HG03378 (cell line): ENCODE results near the gene PTPRD.
"Not testable (repeated sequence)": the region's sequence is repeated elsewhere in the genome, so short reads cannot be mapped to it uniquely, and the experiment has no call there.

Source experiments
- ATAC-seq: cut with Tn5 transposase; IDR thresholded peaks from one replicate; pipeline ENCODE4 v1.9.1; 2021; ENCODE audit warnings: mild to moderate bottlenecking, moderate library complexity; ENCODE audit not compliant: unreplicated experiment

The PTPRD gene

DNA sequence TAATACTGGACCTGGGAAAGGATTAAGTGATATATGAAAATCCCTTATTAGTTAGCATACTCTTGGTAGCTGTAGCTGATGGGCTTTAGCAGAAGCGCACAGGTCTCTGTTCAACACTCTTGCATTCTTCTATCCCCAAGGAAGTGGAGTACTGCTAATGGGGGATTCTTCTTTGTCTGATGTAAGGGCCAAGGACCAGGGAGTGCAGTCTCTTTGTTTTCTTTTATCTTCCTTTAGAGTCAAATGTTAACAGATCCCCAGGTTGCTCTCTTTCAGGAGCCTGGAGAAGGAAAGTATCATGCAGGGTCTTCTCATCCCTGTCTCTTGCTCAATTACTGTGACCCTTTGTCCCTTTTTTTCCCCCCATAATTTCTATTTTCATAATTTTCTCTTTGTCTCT, 1666.3 kb downstream of the PTPRD start:
- ATAC-seq, result no peak

DNA sequence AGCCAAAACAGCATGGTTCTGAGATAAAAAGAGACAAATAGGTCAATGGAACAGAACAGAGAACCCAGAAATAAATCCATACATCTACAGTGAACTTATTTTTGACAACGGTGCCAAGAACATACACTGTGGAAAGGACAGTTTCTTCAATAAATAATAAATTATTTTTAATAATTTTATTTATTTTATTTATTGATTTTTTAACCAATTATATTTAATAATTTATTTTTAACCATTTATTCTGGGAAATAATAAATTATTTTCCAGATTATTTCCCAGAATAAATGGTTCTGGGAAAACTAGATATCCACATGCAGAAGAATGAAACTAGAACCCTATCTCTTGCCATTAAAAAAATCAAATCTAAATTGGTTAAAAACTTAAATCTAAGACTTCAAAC, 1669.4 kb downstream of the PTPRD start:
- ATAC-seq, result no peak

DNA sequence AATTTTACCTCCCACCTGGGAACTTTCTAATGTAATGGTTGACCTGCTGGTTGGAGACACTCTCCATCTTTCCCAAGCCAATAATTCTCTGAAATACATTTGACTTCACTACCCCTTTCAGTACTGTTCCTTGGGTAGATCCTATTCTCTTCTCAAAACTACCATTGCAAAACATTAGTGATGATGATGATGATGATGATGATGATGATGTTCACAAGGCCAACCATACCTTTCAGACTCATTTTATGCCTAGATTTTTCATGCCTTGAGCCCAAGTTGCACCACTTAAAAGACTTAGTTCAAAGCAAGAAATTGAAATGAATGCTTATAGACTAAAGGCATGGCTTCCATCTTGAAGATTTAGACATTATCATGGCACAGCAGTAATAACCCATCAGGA, 1672.2 kb downstream of the PTPRD start:
- ATAC-seq, result no peak

DNA sequence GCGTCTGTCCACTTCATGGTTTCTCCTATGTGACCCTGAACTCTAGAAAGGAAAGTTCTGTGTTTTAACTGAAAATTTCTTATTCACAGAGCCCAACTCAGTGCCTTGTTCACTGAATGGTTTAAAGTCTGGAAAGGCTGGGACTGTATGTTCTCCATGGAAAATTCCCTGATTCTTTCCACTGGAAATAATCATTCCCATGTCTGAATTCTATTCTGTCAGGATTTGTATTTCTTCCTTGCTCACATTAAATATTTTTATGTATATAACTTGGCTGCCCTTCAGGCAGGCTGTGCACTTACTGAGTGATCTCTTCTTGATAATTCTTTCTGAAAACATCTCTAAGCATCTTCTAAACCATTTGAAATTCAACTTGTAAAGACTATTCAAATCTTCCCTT, 1686.3 kb downstream of the PTPRD start:
- no peak for ATAC-seq

DNA sequence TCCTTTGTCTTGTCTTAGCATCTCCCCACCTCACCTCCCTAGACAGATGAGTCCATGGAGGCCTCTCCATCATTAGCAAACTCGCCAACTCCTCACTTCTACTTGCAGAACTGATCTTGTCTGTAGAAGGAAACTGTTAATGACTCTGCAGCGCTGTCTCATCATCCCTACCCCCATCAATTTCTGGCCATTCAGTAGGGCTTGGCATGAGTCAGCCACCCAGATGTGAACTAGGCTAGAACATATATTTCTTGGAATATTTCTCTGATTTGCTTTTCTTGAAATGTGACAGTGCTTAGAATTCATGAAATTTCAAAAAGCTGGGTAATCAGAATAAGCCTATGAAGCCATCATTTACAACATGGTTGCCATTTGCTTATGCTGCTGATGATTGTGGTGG, 1688.2 kb downstream of the PTPRD start:
- ATAC-seq, result no peak

DNA sequence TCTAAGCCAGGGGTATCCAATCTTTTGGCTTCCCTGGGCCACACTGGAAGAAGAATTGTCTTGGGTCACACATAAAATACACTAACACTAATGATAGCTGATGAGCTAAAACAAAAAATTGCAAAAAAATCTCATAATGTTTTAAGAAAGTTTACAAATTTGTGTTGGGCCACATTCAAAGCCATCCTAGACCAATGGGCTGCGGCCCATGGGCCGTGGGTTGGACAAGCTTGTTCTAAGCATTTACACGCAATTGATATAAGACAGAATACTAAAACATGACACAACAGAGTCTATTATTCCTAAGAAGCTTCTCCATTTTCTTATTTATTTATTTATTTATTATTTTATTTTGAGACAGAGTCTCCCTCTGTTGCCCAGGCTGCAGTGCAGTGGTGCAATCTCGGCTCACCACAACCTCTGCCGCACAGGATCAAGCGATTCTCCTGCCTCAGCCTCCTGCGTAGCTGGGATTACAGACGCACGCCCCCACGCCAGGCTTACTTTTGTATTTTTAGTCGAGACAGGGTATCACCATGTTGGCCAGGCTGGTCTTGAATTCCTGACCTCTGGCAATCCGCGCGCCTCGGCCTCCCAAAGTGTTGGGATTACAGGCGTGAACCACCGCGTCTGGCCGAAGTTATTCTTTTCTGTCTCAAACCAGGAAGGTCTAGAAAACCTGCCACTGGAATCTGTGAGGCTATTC, 1692.2 kb downstream of the PTPRD start:
- ATAC-seq, result not testable (repeated sequence)

DNA sequence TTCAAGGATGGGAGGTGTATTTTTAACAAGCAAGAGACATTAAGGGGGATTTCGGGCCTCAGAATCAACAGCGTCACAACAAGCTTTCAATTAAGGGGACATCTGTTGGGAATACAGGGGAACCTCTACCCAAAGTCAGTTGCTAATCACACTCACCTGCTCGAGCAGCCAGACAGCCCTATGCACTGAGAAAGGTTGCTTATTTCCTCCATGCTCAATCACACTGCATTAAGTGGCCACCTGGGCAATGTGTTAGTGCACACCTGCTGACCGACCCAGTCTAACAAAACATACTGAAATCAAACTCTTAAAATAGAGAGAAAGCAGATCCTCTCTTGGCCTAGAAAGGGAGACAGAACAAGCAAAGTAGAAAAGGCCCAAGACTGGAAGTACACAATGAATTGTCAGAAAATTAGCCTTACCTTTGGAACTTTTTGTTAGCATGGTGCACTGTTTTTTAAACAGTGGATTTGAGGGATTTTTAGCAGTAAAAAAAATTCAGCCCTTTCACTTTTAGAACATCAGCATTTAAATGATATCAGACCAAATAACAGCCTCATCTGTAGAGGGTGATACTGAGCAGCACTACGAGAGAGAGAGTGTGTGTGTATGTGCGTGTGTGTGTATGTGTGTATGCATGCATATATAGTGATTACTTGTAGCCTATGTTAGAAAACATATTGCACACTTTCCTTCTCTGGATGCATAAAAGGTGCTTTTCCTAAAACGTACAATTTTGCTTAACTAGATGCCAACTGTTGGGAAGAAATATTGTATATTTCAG, 1694.7 kb downstream of the PTPRD start:
- no peak for ATAC-seq

DNA sequence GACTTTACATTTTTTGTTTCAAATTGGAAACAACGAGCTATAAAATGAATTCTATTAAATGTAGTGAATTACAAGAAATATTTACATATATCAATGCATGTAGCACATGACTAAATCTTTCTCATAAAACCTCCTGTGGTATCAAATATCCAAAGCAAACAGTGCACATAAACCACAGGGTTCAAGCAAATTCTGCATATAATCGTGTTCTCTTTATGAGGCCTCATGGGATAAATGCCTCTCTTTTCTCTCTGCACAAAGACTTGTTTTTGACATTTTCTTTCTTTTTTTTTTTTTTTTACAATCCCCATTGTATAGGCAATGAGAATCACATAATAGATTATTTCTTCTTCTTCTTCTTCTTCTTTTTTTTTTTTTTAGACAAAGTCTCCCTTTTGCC, 1696.0 kb downstream of the PTPRD start:
- ATAC-seq, result no peak

DNA sequence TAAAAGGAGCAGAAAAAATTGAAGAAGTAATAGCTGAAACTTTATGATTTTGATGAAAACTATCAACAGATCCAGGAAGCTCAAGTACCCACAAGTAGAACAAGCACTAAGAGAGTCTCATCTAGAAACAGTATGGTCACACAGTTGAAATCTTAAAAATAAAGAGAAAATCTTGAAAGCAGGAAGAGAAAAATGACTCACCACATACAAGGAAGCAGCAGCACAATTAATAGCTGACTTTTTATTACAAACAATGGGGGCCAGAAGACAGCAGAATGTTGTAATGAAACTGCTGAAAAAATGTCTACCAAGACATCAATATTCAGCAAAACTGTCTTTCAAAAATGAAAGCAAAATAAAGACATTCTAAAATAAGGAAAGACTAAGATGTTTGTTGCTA, 1704.9 kb downstream of the PTPRD start:
- ATAC-seq, result no peak

DNA sequence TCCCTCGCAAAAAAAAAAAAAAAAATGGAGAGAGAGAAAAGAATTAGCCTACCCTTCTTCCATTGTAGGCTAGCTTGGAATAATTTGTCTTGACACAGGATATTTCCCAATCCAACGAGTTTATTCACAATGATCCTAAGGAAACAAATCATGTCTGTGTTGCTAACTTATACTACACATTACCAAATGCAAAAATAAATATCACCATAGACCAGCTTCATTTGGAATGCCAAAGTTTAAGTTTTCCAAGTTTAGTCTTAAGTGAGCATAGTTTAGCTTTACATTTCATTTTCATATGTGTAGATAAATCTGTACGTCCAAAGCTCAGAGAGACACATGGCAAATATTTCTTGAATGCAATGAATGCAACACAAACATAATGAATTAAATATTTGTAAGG, 1707.1 kb downstream of the PTPRD start:
- ATAC-seq, result no peak

DNA sequence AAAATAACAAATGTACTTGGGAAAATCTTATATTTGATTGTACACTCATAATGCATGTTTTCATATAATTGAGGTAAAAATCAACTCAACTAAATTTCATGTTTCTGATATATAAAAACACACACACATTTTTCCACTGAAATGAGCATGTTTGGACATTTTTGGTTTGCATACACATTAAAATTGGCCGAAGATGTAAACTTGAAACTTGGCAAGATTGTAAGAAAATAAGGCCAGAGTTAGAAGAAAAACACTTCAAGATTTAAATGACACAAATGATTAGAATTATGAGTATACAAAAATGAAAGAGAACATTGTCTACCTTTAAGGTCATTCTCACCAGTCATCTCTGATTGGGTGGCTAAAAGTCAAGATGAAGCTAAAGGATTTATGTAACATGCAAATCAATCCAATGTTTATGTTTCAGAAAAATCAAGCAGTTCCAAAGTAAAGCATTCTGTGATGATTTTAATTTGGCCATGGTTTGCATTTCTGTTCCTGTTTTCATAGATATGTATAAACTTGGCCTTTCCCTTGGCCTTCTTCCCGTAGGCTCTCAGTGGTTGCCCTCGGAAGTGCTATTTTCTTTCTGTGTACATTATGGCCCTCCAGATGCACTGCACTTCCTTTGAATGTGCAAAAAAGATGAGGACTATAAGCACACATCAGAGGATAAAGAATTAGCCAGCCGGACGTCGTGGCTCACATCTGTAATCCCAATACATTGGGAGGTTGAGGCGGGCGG, 1707.9 kb downstream of the PTPRD start:
- no peak for ATAC-seq

DNA sequence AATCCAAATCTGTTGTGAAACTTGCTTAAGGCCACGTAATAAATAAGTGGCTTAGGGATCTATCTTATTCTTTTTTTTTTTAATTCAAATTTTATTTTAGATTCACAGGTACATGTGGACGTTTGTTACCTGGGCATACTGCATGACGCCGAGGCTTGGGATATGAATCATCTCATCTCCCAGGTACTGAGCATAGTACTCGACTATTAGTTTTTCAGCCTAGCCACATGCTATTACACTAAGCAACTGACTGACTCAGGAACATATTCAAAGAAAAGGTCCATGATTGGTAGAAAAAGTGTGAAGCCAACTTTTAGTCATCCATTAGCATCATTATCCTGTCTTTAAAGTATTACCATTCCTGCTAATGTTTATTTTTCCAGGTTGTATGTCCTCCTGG, 1709.7 kb downstream of the PTPRD start:
- ATAC-seq, result no peak

DNA sequence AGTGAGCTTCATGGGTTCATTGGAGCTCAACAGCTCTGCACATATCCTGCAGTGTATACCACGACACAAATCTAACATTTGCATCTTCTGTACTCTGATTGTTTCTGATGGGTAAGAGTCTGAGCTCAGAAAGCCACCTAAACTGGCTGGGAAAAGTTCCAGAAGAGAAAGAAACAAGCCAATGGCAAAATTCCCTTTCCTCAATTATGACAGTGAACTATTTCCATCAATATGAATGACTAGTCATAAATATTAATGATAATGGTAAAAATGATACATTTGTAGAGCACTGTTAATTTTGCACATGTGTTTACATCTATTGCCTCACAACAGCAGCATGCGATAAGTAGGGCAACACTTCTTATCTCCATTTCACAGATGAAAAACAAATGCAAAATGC, 1711.7 kb downstream of the PTPRD start:
- no peak for ATAC-seq

DNA sequence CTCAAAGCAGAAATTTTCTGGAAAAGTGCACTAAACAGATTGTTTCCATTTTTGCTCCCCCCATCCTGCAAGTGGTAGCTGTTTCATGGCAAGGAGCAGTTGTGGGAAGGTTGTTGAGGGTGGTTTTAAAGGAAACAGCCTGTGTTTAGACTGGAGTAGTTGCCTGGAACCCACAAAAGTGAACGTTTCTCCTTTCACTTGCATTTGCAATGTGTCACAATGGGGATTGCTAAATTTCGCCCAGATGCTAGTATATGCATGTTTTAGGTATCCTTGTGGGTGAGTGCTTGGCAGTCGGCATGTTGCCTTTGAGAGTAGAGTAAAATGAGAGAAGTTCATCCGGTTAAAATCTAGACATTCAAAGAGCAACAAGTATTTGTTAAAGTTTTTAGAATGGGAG, 1713.3 kb downstream of the PTPRD start:
- ATAC-seq, result no peak

DNA sequence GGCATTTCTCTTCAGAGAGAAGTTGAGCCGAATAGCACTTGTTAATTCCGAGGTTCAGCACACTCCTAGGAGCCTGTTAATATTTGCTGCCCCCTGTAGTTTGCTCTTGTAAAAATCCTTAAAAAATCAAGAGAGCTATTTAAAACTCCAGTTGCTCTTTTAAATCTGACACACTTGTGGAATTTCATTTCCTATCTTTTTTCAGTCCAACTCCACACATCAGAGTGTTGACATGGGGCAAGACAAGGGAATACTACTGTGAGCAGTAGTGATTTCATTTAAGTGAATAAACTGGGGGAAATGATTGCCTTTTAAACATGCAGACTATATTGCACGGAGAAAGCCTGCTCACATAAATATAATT, 1717.0 kb downstream of the PTPRD start:
- ATAC-seq, result no peak

DNA sequence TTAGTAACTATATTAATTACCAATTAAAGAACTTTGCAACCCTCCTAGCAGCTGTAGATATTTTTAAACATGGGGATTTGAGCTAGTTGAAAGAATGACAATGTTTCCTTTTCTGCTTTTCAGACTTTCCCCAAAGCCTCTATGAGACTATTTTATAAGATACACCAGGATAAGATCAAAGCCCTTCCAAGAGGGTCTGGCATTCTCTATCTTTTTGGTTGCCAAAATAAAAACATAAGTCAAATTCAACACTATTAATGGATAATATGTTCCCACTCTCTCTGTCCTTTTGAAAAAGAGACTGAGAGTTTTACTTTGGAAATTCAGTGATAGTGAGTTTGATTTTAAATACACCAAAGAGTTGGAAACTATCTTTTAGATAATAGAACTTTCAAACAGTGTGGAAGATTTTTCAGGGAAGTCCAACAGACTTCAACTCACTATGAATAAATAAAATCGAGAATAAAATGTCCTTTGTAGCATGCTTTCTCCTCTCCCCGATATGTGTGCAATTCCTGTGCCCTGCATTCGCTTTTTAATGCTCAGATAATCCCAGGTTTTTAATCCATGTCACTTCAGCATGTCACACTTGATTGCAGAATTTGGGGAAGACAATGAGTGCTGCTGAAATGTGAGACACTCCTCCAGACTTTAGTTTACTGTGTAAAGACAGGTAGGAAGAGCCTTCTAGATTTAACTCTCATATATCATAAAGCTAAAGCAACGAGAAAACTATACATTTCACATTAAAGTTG, 1717.5 kb downstream of the PTPRD start:
- ATAC-seq, result no peak

DNA sequence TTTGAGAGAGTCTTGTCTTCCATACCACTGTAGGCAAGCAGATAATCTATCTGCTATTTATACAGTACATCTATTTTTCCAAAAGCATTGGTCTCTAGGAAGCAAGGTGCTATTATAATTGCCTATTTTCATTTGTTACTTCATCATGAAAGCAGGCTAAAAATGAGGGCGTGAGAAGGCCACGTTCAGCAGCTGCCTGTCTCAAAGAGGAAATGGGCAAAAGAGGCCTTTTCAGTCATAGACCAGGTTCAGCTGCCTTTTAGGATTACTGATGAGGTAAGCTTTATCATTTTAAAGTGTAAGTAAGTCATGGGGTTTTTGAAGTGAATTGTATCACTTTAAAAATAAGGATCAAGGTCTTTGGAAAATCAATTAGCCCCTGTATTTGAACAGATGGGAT, 1722.1 kb downstream of the PTPRD start:
- ATAC-seq, result no peak

DNA sequence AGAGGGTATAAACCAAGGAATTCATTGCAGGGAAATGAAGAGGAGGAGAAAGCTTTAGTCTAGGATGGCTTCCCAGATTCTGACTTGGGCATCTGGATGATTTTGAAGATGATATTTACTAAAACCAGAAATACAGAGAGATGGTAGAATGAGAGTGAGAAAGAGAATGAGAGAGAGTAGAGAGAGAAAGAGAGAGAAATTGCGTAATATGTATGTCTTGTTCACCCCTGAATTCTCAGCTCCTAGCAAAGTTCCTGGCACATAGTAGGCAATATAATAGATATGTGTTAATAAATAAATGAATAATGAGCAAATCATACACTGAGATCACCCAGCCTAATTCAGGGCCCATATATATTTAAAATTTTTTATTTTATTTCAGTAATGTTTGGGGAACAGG, 1723.7 kb downstream of the PTPRD start:
- no peak for ATAC-seq

DNA sequence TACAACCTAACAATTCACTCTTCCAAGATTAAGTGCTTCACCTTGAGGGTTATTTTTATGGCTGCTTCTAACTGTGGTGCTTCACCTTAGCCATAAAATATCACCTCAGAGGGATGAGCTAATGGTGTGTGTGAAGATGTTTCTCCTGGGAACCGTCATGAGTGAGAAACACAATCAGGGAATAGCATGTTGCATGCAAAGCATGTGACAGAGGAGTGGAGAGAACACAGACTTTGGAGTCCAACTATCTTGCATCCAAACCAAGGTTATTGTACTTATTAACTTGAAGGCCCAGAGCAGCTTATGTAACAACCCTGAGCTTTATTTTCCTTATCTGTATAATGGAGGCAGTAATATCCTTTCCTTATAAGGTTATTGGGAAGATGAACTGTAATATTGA, 1724.2 kb downstream of the PTPRD start:
- no peak for ATAC-seq

DNA sequence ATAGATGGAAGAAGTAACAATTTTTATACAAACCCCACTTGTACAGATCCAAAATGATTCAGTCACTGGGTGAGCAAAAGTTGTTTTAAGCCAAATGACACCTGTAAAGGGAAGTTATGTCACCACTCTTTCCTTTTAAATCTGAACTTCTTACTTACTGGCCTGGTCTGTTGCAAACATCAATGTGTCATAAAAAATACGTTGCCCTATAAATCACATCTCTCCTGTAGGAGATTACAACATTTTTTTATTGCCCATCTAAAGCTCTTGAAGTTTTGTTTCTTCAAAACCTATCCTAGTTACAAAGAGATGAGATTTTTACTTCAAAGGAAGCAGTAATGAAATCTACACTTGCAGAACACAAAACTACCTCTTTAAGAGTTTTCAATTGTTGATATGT, 1725.4 kb downstream of the PTPRD start:
- ATAC-seq, result no peak

DNA sequence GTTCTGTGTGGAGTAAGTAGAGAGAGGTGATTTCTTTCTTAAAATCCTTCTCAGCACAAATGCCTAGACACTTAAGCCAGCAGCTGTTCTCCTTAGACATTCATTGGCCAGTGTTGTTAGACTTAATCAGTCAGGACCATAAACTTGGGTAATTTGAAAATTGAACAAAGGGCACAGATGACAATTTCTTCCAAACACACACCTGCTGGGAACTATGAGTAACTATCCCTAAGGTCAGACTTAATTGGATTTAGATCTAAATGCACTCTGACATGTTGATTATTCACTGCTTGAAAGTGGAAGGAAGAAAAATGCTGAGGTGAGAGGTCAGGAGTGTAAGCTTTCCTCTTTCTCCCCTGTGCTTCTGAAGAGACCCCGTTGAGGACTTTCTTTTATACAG, 1729.5 kb downstream of the PTPRD start:
- ATAC-seq, result no peak
